Bronchial epithelial cell (primary cell): Measurements from ENCODE around the gene KDM4B. TPM values are rescaled to one million over a fixed set of nuclear protein-coding genes. Genes with fewer than 3 reads are reported as not detected.

Experiments used
- DNase-seq: peaks from one replicate; pipeline ENCODE4 v3.0.0-alpha.2; 2010; ENCODE audit warnings: low read depth
- FAIRE-seq: peaks from 2 replicates; lab custom pipeline; 2011; peaks lifted over from hg19 to GRCh38; lab: Jason Lieb, UNC
- H3K27me3 ChIP-seq: 2 replicates; pipeline ENCODE4 v1.5.1; 2011; ENCODE audit warnings: low read length; ENCODE audit not compliant: control insufficient read depth, insufficient read depth
- H3K36me3 ChIP-seq: 2 replicates; pipeline ENCODE4 v1.5.1; 2011; ENCODE audit warnings: low read length; ENCODE audit not compliant: control insufficient read depth, insufficient read depth
- H3K4me3 ChIP-seq: 2 replicates; pipeline ENCODE4 v1.5.1; 2011; ENCODE audit warnings: mild to moderate bottlenecking, low read depth, low read length, control low read depth
- total RNA-seq: library from RNA; depleted of rRNA; stranded (reverse); fragments of >200 nt; gene quantifications from 2 replicates; pipeline ENCODE4 v1.2.1, GENCODE V29; 2014
- TF ChIP-seq, protein P1 (sequence below): IDR thresholded peaks from 2 replicates; pipeline ENCODE4 v1.5.1; 2011; ENCODE audit warnings: mild to moderate bottlenecking, moderate library complexity, low read length, control low read depth, inconsistent platforms; ENCODE audit not compliant: insufficient read depth, severe bottlenecking

Gene KDM4B
- total RNA-seq, 1 donor from 2014 or later, result 12.6 TPM

DNA sequence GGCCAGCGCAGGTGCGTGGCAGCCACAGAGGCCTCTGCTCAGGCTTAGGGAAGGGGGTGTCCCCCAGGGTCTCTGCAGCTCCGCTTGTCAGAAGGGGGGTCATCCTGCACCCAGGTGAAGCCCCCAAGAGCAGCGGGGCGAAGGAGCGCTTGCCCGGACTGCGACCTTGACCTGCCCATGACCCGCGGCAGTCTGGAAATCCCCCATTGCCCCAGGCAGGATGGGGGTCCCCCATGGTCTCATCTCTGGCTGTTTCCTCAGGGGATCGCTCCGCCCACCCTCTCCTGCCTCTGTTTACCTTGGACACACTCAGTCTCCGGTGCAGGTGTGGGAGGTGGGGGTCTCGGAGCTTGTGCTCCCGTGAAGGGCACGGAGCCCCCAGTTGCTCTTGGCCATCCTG is 82.7 kb downstream of the KDM4B start:
- DNase-seq, result no peak
- Histone ChIP-seq H3K4me3 (no peak overlapping the region), H3K27me3 (no peaks in the 10 kb centered on the region), H3K36me3 (peaks cover 22% of the 10 kb centered on the region)
- TF ChIP-seq, protein P1, sequence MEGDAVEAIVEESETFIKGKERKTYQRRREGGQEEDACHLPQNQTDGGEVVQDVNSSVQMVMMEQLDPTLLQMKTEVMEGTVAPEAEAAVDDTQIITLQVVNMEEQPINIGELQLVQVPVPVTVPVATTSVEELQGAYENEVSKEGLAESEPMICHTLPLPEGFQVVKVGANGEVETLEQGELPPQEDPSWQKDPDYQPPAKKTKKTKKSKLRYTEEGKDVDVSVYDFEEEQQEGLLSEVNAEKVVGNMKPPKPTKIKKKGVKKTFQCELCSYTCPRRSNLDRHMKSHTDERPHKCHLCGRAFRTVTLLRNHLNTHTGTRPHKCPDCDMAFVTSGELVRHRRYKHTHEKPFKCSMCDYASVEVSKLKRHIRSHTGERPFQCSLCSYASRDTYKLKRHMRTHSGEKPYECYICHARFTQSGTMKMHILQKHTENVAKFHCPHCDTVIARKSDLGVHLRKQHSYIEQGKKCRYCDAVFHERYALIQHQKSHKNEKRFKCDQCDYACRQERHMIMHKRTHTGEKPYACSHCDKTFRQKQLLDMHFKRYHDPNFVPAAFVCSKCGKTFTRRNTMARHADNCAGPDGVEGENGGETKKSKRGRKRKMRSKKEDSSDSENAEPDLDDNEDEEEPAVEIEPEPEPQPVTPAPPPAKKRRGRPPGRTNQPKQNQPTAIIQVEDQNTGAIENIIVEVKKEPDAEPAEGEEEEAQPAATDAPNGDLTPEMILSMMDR, result no peak
- no peak for FAIRE-seq

DNA sequence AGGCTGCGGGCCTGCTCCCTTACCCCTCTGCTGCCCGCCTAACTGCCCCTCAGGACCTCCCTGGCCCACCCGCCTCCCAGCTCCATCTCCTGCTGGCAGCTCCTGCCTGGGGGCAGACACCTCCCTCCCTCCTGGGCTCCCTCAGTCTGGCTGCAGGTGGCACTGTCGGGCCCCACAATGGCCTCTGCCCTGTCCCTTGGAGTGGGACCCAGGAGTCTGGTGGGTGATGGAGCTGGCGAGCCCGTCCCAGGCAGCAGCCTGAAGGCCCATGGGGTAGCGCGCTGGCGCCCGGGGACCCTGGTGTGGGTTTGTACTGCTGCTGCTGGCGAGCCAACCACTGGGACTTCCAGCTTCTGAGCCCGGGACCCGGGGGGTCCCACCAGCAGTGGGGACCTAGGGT is 83.6 kb downstream of the KDM4B start:
- no peak for FAIRE-seq
- no peaks in the 10 kb centered on the region for H3K27me3 ChIP-seq
- no peak for DNase-seq
- no peak overlapping the region for H3K4me3 ChIP-seq
- TF ChIP-seq, protein P1, result peak; percentile 0
- peaks cover 22% of the 10 kb centered on the region for H3K36me3 ChIP-seq

DNA sequence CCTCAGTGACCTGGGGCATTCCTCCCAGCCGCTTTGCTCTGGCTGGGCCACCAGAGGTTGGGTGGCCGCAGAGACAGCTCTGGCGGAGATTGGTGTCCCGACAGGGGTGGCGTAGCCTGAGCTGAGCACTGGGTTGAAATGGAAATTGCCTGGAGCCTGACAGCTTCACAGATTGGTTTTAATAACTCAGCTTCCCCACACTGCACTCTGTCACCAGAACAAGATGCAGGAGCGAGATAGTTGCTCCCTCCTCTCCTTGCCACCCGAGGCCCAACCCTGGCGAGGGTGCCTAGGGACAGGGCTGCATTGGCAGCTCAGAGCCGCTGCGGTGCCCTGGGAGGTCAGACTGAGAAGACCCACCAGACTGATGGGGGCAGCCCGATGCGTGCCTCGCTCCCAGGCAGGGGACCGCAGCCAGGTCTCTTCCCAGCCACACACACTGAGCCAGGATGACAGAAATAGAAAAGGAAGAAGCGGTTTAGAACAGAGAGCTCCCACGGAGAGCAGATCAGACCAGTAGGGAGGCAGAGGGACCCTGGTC is 84.1 kb downstream of the KDM4B start:
- Histone ChIP-seq H3K36me3 (peaks cover 25% of the 10 kb centered on the region), H3K4me3 (no peak overlapping the region), H3K27me3 (no peaks in the 10 kb centered on the region)
- DNase-seq (no peak), FAIRE-seq (no peak)
- TF ChIP-seq, protein P1, result no peak

DNA sequence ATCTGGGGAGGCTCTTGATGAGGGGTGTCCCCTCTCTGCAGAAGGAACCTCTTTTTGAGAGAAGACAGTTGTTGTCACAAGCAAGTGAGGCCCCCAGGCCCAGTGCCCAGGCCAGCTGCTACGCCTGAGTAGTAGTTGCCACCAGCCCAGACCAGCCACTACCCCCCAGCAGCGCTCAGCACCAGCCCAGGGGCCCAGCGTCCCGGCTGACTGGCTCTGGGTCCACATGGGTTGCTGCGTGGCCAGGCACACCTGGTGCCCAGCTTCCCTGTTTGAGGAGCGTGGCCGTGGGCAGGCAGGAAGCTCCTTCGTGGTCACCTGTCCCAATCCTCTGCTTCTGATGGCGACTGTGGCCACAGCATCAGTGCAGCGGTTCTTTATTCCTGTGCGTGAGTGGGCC is 84.7 kb downstream of the KDM4B start:
- H3K27me3 ChIP-seq, result no peaks in the 10 kb centered on the region
- peaks cover 28% of the 10 kb centered on the region for H3K36me3 ChIP-seq
- FAIRE-seq (no peak), DNase-seq (no peak)
- TF ChIP-seq, protein P1, result no peak
- no peak overlapping the region for H3K4me3 ChIP-seq

DNA sequence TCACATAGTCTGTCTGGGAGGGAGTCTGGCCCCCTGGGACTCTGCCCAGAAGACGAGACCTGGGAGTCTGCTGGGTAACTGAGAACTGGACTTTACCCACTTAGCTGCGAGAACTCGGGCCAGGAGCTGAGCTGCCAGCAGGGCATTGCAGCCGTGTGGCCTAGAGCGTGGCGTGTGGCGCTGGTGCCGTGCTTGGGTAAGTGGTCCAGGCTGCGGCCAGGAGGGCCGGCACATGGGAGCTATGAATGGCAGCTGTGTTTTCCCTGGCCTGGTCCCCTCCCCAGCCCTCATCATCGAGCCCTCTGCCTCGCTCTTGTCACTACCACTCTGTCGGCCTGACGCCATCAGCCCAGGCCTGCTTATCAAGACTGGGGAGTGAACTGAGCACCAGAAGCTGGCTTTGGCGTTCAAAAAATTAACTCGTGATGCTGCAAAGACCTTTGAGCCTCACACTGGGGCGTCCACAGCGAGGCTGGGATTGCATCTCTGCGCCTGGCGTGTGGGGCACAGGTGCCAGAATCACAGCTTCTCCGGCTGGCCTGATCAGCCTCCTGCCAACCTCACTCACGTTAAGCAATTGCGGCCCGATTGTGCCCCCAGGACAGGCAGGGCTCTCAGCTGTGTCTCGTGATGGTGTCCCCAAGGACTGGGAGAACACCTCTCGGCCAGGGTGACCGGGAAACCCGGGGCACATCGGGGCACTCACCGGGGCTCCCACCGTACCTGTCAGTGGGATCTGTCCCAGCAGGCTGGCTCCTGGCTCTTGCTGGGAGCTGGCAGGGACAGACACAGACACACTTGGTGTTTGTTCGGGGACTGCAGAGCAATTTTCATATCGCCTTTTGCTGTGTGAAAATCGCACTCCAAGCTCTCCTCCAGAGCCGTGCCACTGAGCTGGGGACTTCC is 85.9 kb downstream of the KDM4B start:
- peaks cover 25% of the 10 kb centered on the region for H3K36me3 ChIP-seq
- peak; percentile 70 for FAIRE-seq

More for the DNA sequence above, 85.9 kb downstream of the KDM4B start:
- TF ChIP-seq, protein P1, result no peak
- no peak for DNase-seq
- H3K27me3 ChIP-seq, result no peaks in the 10 kb centered on the region
- no peak overlapping the region for H3K4me3 ChIP-seq
